ENCODE data around the gene SNX30.

SNX30 gene

DNA sequence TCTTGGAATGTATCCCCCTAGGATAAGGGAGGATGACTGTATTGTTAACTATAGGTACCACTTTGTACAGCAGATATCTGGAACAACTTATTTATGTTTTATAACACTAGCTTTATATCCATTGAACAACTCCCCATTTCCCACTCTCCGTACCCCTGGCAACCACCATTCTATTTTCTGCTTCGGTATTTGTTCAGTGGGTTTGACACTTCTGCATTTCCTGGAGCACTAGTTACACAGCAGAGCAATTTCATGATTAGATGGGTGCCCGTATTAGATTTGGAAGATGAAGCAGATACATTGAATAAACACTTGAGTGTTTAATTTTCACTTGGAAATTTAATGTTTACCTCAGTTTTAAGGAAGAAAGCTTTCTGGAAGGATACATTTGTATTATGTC is 72.7 kb downstream of the SNX30 start:
- Histone ChIP-seq H3K4me1 (ENCODE audit: insufficient read depth, low read length, severe bottlenecking) (peaks cover 13% of the 10 kb centered on the region), H4K20me1 (ENCODE audit: insufficient read depth, low read length) (no peaks in the 10 kb centered on the region), H3K9me2 (ENCODE audit: low read depth, low read length) (no peaks in the 10 kb centered on the region), H3K4me2 (ENCODE audit: low read length) (no peak overlapping the region), H3K4me3 (ENCODE audit: low read depth, low read length, poor library complexity, severe bottlenecking) (no peak overlapping the region), H3K36me3 (ENCODE audit: insufficient read depth, low read length) (peaks cover 37% of the 10 kb centered on the region; the same call in 1 of the 2 replicates), H3K79me2 (ENCODE audit: insufficient read depth, low read length) (no peaks in the 10 kb centered on the region), H3K9me3 (ENCODE audit: low read length) (no peaks in the 10 kb centered on the region), H3K27me3 (ENCODE audit: insufficient read depth, low read length) (no peaks in the 10 kb centered on the region), H3K9ac (ENCODE audit: low read length) (no peak overlapping the region), H2AFZ (ENCODE audit: low read length) (no peak overlapping the region), H3K27ac (ENCODE audit: low read depth, low read length, poor library complexity, severe bottlenecking) (no peak overlapping the region), H3F3A (ENCODE audit: insufficient read depth, low read length) (no peaks in the 10 kb centered on the region)
- TF ChIP-seq EZH2 (IDR thresholded peaks at IDR 0.05; ENCODE audit: borderline replicate concordance, low read length), result no peak

DNA sequence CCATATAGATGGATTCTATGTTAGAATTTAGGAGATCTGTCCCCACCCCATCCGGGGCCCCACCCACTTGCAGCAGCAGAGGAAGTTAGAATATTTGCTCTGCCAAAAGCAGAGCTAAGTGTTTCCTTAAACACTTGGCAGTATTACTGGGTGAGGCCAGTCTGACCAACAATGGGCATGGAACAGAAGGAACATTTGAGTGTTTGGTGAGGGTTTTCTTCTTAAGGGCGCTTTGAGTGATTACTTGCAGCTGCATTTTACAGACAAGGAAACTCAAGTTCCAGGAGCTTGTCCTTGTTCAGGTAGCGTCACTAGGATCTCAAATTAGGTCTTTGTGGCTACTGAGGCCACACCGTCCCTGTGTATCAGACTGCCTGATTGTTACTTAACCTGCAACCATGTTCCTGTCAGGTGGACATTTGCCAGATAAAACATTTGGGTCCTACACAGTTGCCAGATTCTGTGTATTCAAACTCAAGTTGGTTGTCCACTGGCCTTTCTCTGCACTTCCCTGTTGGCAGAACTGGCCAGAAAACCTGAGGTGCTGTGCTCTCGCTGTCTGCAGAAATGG is 80.8 kb downstream of the SNX30 start:
- Histone ChIP-seq H3K4me2 (ENCODE audit: low read length) (no peak overlapping the region), H3K27me3 (ENCODE audit: insufficient read depth, low read length) (no peaks in the 10 kb centered on the region), H3K9ac (ENCODE audit: low read length) (no peak overlapping the region), H3K9me3 (ENCODE audit: low read length) (no peaks in the 10 kb centered on the region), H3K36me3 (ENCODE audit: insufficient read depth, low read length) (peaks cover 20% of the 10 kb centered on the region; the same call in 1 of the 2 replicates), H2AFZ (ENCODE audit: low read length) (no peak overlapping the region), H3K9me2 (ENCODE audit: low read depth, low read length) (no peaks in the 10 kb centered on the region), H3K4me3 (ENCODE audit: low read depth, low read length, poor library complexity, severe bottlenecking) (no peak overlapping the region), H3F3A (ENCODE audit: insufficient read depth, low read length) (no peaks in the 10 kb centered on the region), H4K20me1 (ENCODE audit: insufficient read depth, low read length) (no peaks in the 10 kb centered on the region), H3K4me1 (ENCODE audit: insufficient read depth, low read length, severe bottlenecking) (no peaks in the 10 kb centered on the region), H3K79me2 (ENCODE audit: insufficient read depth, low read length) (no peaks in the 10 kb centered on the region), H3K27ac (ENCODE audit: low read depth, low read length, poor library complexity, severe bottlenecking) (no peak overlapping the region)
- no peak for TF ChIP-seq EZH2 (IDR thresholded peaks at IDR 0.05; ENCODE audit: borderline replicate concordance, low read length)
- TF ChIP-seq, protein P1, sequence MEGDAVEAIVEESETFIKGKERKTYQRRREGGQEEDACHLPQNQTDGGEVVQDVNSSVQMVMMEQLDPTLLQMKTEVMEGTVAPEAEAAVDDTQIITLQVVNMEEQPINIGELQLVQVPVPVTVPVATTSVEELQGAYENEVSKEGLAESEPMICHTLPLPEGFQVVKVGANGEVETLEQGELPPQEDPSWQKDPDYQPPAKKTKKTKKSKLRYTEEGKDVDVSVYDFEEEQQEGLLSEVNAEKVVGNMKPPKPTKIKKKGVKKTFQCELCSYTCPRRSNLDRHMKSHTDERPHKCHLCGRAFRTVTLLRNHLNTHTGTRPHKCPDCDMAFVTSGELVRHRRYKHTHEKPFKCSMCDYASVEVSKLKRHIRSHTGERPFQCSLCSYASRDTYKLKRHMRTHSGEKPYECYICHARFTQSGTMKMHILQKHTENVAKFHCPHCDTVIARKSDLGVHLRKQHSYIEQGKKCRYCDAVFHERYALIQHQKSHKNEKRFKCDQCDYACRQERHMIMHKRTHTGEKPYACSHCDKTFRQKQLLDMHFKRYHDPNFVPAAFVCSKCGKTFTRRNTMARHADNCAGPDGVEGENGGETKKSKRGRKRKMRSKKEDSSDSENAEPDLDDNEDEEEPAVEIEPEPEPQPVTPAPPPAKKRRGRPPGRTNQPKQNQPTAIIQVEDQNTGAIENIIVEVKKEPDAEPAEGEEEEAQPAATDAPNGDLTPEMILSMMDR (IDR thresholded peaks at IDR 0.05; ENCODE audit: low read length), result no peak

DNA sequence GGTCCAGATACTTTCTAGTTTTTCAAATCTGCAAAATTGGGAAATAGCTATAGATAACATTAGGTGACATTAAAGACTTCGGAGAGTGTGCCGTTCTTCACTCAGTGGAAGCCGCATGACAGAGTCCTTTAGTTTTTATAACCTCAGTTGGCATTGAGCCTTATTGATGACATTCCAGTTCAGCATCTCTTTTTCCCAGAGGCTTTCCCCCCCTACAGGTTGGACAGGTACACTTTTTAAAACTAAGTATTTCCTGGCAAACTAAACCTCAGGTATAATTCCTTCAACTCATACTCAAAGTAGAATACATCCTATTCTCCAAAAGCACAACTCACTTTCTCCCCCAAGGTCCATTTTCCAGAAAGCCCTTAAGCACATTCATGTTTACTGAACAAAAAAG is 81.4 kb downstream of the SNX30 start:
- Histone ChIP-seq H3K9me2 (ENCODE audit: low read depth, low read length) (no peaks in the 10 kb centered on the region), H3K79me2 (ENCODE audit: insufficient read depth, low read length) (no peaks in the 10 kb centered on the region), H2AFZ (ENCODE audit: low read length) (no peak overlapping the region), H3K4me2 (ENCODE audit: low read length) (no peak overlapping the region), H3K36me3 (ENCODE audit: insufficient read depth, low read length) (peaks cover 26% of the 10 kb centered on the region; the same call in 1 of the 2 replicates), H4K20me1 (ENCODE audit: insufficient read depth, low read length) (no peaks in the 10 kb centered on the region), H3K4me1 (ENCODE audit: insufficient read depth, low read length, severe bottlenecking) (no peaks in the 10 kb centered on the region), H3K4me3 (ENCODE audit: low read depth, low read length, poor library complexity, severe bottlenecking) (no peak overlapping the region), H3F3A (ENCODE audit: insufficient read depth, low read length) (no peaks in the 10 kb centered on the region), H3K9me3 (ENCODE audit: low read length) (no peaks in the 10 kb centered on the region), H3K27me3 (ENCODE audit: insufficient read depth, low read length) (no peaks in the 10 kb centered on the region), H3K9ac (ENCODE audit: low read length) (no peak overlapping the region), H3K27ac (ENCODE audit: low read depth, low read length, poor library complexity, severe bottlenecking) (no peak overlapping the region)
- TF ChIP-seq, protein P1 (IDR thresholded peaks at IDR 0.05; ENCODE audit: low read length), result no peak
- TF ChIP-seq EZH2 (IDR thresholded peaks at IDR 0.05; ENCODE audit: borderline replicate concordance, low read length), result no peak

DNA sequence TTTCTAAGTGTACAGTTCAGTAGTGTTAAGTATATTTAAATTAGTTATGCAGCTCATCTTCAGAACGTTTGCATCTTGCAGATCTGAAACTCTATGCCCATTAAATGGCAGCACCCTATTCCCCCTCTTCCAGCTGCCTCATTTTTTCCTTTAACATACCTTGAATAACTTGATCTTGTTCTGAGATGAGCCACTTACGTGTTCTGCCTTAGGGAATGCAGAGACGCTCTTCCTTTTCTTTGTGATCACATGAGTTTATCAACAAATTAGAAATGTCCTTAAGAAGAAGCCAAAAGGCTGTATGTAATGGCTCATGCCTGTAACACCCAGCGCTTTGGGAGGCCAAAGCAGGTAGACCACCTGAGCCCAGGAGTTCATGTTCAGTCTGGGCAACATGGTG is 82.5 kb downstream of the SNX30 start:
- H3K27me3 ChIP-seq (ENCODE audit: insufficient read depth, low read length), result no peaks in the 10 kb centered on the region
- H3K9me3 ChIP-seq (ENCODE audit: low read length), result no peaks in the 10 kb centered on the region
- H3K36me3 ChIP-seq (ENCODE audit: insufficient read depth, low read length), result peaks cover 32% of the 10 kb centered on the region
- H3F3A ChIP-seq (ENCODE audit: insufficient read depth, low read length), result no peaks in the 10 kb centered on the region
- H3K9me2 ChIP-seq (ENCODE audit: low read depth, low read length), result no peaks in the 10 kb centered on the region
- H4K20me1 ChIP-seq (ENCODE audit: insufficient read depth, low read length), result no peaks in the 10 kb centered on the region
- no peak overlapping the region for H3K27ac ChIP-seq (ENCODE audit: low read depth, low read length, poor library complexity, severe bottlenecking)
- H3K4me2 ChIP-seq (ENCODE audit: low read length), result no peak overlapping the region
- H3K79me2 ChIP-seq (ENCODE audit: insufficient read depth, low read length), result no peaks in the 10 kb centered on the region
- H2AFZ ChIP-seq (ENCODE audit: low read length), result no peak overlapping the region
- TF ChIP-seq, protein P1 (IDR thresholded peaks at IDR 0.05; ENCODE audit: low read length), result no peak
- no peak for TF ChIP-seq EZH2 (IDR thresholded peaks at IDR 0.05; ENCODE audit: borderline replicate concordance, low read length)
- H3K9ac ChIP-seq (ENCODE audit: low read length), result no peak overlapping the region
- no peaks in the 10 kb centered on the region for H3K4me1 ChIP-seq (ENCODE audit: insufficient read depth, low read length, severe bottlenecking)
- no peak overlapping the region for H3K4me3 ChIP-seq (ENCODE audit: low read depth, low read length, poor library complexity, severe bottlenecking)
